OCI-LY3 (cell line): ENCODE data around the gene OTOP2.
A peak's percentile ranks its signal among the peaks of the same experiment; 100 is the strongest.
"Not testable (repeated sequence)": the region's sequence is repeated elsewhere in the genome, so short reads cannot be mapped to it uniquely, and the experiment has no call there.

ENCODE experiments used
- H2AFZ ChIP-seq: fragments of 200-600, 300-600 bp; shearing (Covaris generic); 2 replicates; pipeline ENCODE4 v1.6.0; 2014; ENCODE audit warnings: antibody characterized with exemption, low read depth, low read length
- H3K27ac ChIP-seq: fragments of 200-600, 300-600 bp; sonication (generic); 2 replicates; pipeline ENCODE4 v1.5.1; 2014; ENCODE audit warnings: mild to moderate bottlenecking, low read length, moderate library complexity, mixed read lengths
- H3K27me3 ChIP-seq: fragments of 200-600, 300-600 bp; sonication (generic); 2 replicates; pipeline ENCODE4 v1.6.1; 2014; ENCODE audit warnings: low read depth, low read length, mixed read lengths
- H3K36me3 ChIP-seq: fragments of 200-600, 300-600 bp; sonication (generic); replicated peaks from 2 replicates; pipeline ENCODE3; 2014; ENCODE audit warnings: low read depth, low read length, mixed read lengths
- H3K4me1 ChIP-seq: fragments of 300-600, 200-600 bp; sonication (generic); 2 replicates; pipeline ENCODE4 v1.6.1; 2014; ENCODE audit warnings: low read length, mixed read lengths
- H3K4me2 ChIP-seq: fragments of 200-600, 300-600 bp; sonication (generic); 2 replicates; pipeline ENCODE4 v1.6.1; 2014; ENCODE audit warnings: low read length, mixed read lengths
- H3K4me3 ChIP-seq: fragments of 300-600, 200-600 bp; sonication (generic); 2 replicates; pipeline ENCODE4 v1.5.1; 2014; ENCODE audit warnings: antibody characterized with exemption, mild to moderate bottlenecking, low read length, moderate library complexity
- H3K79me2 ChIP-seq: fragments of 300-600, 200-600 bp; shearing (Covaris generic); 2 replicates; pipeline ENCODE4 v1.6.1; 2014; ENCODE audit warnings: mild to moderate bottlenecking, low read length, mixed read lengths
- H3K9ac ChIP-seq: fragments of 300-600, 200-600 bp; shearing (Covaris generic); 2 replicates; pipeline ENCODE4 v1.6.0; 2014; ENCODE audit warnings: mild to moderate bottlenecking, low read length, moderate library complexity
- H3K9me3 ChIP-seq: fragments of 200-600, 300-600 bp; shearing (Covaris generic); 2 replicates; pipeline ENCODE4 v1.6.1; 2014; ENCODE audit warnings: low read length, mixed read lengths; ENCODE audit not compliant: insufficient read depth
- H4K20me1 ChIP-seq: fragments of 200-600, 300-600 bp; sonication (generic); 2 replicates; pipeline ENCODE4 v1.6.1; 2016; ENCODE audit warnings: low read length, mixed read lengths; ENCODE audit not compliant: insufficient read depth
- CTCF ChIP-seq: fragments of 200-600, 300-600 bp; sonication (generic); IDR thresholded peaks from 2 replicates; pipeline ENCODE4 v1.5.1; 2014; ENCODE audit warnings: antibody characterized with exemption, low read length, low read depth
- EZH2phosphoT487 ChIP-seq: fragments of 200-600 bp; shearing (Covaris generic); IDR thresholded peaks from 2 replicates; pipeline ENCODE4 v1.6.1; 2018; ENCODE audit warnings: antibody characterized with exemption, mixed run types, low read depth

OTOP2 gene

GRCh38 chr17:74981318-74981978 lies 57.4 kb downstream of the OTOP2 start:
- peak overlapping the region; percentile 94 for H3K4me3 ChIP-seq
- peak overlapping the region; percentile 83 for H3K9ac ChIP-seq
- H3K27me3 ChIP-seq = peaks cover 14% of the 10 kb centered on the region
- no peaks in the 10 kb centered on the region for H3K79me2 ChIP-seq
- peak overlapping the region; percentile 97 for H3K4me2 ChIP-seq
- peaks cover 13% of the 10 kb centered on the region for H3K4me1 ChIP-seq
- no peaks in the 10 kb centered on the region for H3K9me3 ChIP-seq
- TF ChIP-seq EZH2phosphoT487 (no peak), CTCF (no peak)
- peak overlapping the region; percentile 97 for H2AFZ ChIP-seq
- H3K27ac ChIP-seq = no peak overlapping the region
- H4K20me1 ChIP-seq = no peaks in the 10 kb centered on the region
- H3K36me3 ChIP-seq = no peaks in the 10 kb centered on the region

- no peak for TF ChIP-seq EZH2phosphoT487
- TF ChIP-seq CTCF = 0 out of 2 replicates have a peak, but pooled peaks have one; percentile 10
- peak overlapping the region; percentile 83 for H3K9ac ChIP-seq
- no peaks in the 10 kb centered on the region for H3K9me3 ChIP-seq
- H3K4me2 ChIP-seq = peak overlapping the region; percentile 97
- peak overlapping the region; percentile 97 for H2AFZ ChIP-seq
- peak overlapping the region; percentile 94 for H3K4me3 ChIP-seq
- H3K4me1 ChIP-seq = peaks cover 19% of the 10 kb centered on the region
- H4K20me1 ChIP-seq = no peaks in the 10 kb centered on the region
- H3K27ac ChIP-seq = no peak overlapping the region
- no peaks in the 10 kb centered on the region for H3K79me2 ChIP-seq
- H3K36me3 ChIP-seq = no peaks in the 10 kb centered on the region
- peaks cover 18% of the 10 kb centered on the region for H3K27me3 ChIP-seq
These were observed 58.0 kb downstream of the OTOP2 start for GRCh38 chr17:74981979-74982662.

GRCh38 chr17:74982663-74983313 lies 58.7 kb downstream of the OTOP2 start:
- H4K20me1 ChIP-seq, H3K79me2 ChIP-seq, H3K27ac ChIP-seq, H3K9me3 ChIP-seq, H3K36me3 ChIP-seq: not testable (repeated sequence)
- H3K4me2 ChIP-seq = peak overlapping the region; percentile 97
- H3K4me1 ChIP-seq = peaks cover 20% of the 10 kb centered on the region
- H3K4me3 ChIP-seq = peak overlapping the region; percentile 94
- peak overlapping the region; percentile 97 for H2AFZ ChIP-seq
- peaks cover 18% of the 10 kb centered on the region for H3K27me3 ChIP-seq
- peak overlapping the region; percentile 83 for H3K9ac ChIP-seq
